NCI-H146 treated with DMSO at 0.1 percent for 48 hours (cell line): ENCODE results near the gene EIF1B.
"Not testable (repeated sequence)": the region's sequence is repeated elsewhere in the genome, so short reads cannot be mapped to it uniquely, and the experiment has no call there.

Experiments used
- DNase-seq: peaks from one replicate; lab custom pipeline; 2025; ENCODE audit not compliant: unreplicated experiment; lab: John Stamatoyannopoulos, UW

Gene EIF1B

DNA sequence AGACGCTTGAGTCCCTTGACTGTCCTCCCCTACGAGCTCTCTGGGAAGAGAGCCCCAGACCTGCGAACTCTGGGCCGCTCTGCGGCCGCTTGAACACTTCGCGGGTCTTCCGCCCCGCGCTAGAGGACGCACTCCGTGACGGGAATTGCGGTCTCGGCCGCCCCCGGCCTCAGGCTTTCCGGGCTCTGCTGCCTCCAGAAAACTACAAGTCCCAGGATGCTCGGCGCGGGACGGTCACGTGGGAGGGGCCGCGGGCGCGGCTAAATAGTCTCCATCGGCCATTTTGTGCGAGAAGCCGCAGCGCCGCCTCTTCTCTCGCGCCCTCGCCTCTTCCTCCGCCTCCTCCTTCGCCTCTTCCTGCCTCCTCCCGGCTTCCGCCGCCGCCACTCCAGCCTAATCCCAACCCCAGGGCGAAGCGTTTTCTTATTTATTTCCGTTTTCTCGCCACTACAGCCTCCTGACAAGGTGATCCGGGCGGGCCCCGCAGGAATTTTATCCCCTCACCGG lies at the start of gene EIF1B:
TSS of gene EIF1B (plus strand) at position 290 of the 507 bp plus-strand sequence. CDS start 235 bp downstream, outside the sequence.
- DNase-seq, result peak; percentile 85

DNA sequence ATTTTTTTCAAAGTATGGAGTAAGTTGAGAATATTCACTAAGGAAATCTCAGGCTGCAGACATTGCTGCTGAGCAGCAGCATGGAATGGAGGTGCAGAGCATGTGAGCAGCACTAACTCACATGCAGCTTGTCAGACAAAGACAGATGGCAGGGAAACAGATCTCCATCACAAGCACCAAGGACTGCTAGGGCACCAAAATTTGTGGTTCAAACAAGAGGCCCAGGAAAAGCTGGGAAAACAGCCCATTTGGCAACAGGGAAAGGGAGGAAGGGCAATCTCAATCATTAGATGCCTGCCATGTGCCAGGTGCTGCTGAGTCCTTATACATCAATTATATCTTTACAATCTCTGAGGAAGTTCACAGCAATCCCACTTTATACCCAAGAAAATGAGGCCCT lies 47.2 kb upstream of the EIF1B start:
- DNase-seq, result no peak

DNA sequence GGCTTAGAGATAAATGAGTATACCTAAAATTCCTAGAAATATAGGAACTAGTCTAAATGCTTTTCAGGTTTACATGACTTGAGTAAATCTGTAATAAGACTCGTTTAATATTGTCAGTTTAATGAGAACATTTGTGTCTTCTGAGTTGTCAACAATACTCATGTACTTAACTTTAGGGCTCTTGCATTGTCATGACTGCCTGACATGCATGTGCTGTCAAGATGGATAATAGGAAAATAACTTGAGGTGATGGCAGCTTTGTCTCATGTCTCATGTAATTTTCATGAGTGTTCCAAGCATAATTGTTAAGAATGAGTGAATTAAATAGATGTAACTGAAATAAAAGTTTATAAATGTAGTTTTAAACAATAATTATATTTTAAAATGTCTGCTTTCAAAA lies 45.1 kb upstream of the EIF1B start:
- DNase-seq, result no peak

DNA sequence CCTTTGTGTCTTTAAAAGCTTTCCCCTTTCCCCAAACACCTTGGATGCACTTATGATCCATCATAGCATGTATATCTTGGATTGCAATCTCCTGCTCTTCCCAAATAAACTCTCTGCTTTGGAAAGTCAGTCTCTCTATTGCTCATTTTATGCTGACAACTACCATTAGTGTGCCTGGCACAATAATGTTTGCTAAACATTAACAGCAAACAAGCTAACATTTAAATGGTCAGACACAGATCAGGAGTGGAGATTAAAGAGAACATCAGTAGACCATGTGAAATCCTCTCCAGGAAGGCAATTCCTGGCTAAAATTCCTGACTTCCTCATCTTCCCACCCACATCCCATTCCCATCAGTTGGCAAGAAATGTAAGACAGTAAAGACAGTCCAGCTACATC lies 44.3 kb upstream of the EIF1B start:
- DNase-seq, result no peak

DNA sequence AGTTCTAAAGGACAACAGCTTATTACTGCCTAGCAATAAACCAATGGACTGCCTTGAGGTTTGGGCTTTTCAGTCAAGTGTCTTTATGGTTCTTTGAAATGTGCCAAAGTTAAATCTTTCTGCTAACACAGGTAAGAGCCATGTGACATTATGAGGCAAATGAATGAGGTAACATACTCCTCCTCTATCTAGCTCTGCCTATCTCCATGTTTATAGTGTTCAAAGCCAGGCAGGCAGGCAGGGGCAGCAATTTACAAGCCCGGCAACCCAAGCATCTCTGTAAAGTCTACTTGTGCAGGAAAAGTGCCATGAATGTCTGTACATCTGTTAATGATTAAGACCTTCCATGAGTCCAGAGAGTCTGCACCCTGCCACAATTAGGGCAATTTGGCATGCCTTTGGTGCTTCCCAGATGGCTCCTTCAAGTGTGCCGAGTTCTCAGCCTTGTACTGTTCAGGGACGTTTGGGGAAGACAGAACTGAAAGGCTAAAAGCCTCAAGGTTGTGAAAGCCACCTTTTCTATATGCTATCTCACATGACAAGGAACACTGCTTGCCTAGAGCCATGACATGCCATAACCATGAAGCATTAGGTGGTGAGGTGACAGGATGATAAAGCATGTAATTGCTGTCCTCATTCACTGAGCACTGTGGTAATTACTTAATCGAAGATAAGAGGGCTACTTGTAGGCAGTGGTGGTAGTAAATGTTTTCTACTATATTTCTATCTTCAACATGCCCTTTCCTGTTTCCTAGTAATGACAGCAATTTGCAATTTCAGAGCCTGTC lies 41.4 kb upstream of the EIF1B start:
- DNase-seq, result no peak

DNA sequence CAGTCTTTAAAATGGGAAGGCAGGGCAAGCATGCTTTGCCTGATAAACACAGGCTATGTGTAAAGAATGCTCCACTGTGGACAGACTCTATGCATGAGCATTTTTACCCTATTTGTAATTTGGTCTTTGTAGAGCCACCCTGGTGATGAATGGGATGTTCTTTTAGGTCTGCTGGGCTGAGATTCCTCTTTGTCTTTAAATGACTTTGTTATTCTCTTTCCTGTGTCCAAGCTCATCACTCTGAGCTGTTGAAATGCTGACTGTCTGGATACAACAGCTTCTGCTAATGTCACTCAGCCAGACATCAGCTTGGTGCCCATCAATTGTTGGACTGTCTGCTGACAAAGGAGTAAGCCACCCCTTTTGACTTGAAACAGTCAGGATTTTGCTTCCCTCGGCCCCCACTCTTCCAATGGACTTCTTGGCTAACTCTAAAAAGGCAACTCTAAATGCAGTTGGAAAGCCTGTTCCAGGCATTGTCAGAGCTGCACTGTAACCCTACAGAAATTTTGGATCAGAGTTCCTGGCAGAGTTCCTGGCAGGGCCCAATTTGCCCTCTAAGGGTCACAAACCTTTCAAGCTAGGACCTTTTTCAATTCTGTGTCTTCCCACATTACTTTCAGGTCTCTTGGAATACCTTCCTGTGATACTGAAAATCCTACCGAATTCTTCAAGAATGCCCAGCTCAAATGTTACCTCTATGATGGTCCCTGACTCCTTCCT lies 40.5 kb upstream of the EIF1B start:
- no peak for DNase-seq

DNA sequence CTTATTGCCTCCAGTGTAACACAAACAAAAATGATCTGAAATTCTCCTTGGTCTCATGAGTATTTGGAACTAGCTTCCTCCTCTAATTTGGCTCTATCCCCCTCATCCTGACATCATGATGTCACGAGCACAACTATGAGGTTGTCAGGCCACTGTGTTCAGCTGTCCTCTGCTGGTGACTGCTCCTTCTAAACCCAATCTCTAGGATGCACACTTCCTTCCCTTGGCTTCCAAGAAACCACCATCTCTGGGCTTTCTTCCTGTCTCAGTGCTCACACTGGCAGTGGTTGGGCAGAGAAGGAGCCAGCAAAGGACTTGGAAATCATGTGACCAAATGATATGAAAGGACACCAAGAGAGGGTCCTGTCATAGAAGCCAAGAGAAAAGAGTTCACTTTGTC lies 30.7 kb upstream of the EIF1B start:
- DNase-seq, result no peak

DNA sequence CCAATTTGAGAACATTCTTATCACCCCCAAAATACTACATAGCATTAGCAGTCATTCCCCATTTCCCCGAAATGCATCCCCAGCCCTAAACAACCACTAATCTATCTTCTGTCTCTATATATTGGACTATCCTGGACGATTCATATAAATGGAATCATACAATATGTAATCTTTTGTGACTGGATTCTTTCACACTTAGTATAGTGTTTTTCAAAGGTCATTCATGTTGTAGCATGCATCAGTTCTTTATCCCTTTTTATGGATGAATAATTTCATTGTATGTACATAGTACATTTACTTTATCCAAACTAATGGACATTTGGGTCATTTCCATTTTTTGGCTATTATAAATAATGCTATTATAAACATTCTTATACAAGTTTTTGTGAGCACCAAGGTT lies 27.5 kb upstream of the EIF1B start:
- DNase-seq, result no peak

DNA sequence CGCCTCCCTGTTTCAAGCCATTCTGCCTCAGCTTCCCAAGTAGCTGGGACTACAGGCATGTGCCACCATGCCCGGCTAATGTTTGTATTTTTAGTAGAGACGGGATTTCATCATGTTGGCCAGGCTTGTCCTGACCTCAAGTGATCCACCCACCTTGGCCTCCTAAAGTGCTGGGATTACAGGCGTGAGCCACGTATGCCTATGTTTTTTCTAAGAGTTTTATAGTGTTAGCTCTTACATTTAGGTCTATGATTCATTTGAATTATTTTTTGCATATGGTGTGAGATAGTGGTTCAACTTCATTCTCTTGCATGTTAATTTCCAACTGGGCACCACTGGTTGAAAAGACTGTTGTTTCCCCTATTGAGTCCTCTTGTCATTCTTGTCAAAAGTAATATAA lies 26.4 kb upstream of the EIF1B start:
- not testable (repeated sequence) for DNase-seq

DNA sequence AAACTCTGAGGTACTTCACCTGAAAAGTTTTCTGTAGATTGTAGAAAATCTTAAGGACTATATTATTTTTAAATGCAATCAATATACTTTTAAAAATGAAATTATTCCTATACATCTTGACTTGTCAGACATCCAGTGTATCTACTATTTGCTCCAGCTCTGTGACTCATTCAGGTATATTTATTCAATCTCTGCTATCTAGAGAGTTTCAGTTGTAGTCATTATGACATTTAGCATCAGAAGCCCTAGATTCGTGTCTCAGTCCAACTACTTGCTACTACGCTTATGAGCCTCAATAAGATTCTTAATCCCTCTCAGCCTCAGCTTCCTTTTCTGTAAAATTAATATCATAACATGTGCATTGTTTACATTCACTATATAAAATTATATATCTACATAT lies 22.3 kb upstream of the EIF1B start:
- DNase-seq, result no peak

DNA sequence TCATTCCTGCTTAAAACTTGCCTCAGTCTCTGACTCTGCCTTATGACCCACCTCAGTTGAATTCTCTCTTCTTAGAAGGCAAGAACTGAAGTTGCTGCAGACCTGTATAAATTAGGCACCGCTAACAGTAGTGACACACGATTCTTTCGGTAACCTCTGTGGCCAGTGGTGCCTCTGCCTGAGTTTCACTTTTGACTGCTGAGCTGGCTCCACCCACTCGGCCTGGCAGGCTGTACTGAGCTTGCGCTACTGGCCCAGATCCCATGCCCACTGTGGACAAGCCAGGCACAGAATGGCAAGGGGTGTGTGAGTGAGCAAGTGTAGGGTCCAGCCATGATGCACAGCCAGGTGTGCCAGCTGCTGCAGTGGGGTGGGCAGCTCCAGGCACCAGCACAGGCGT lies 19.1 kb upstream of the EIF1B start:
- DNase-seq, result no peak

DNA sequence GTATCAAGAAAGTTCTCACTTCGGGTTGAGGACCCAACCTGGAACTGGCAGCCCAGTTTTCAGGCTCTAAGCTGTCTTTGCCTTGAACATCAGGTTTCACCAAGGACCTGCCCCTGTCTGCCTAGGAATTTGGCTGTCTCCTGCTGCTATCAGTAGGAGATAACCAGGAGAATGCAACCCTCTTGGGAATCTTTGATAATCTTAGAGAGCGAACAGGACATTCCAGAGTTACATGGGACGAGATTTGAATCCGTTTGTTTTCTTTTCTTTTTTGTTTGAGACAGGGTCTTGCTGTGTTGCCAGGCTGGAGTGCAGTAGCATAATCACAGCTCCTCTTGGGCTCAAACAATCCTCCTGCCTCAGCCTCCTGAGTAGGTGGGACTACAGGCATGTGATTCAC lies 18.0 kb upstream of the EIF1B start:
- DNase-seq, result no peak

DNA sequence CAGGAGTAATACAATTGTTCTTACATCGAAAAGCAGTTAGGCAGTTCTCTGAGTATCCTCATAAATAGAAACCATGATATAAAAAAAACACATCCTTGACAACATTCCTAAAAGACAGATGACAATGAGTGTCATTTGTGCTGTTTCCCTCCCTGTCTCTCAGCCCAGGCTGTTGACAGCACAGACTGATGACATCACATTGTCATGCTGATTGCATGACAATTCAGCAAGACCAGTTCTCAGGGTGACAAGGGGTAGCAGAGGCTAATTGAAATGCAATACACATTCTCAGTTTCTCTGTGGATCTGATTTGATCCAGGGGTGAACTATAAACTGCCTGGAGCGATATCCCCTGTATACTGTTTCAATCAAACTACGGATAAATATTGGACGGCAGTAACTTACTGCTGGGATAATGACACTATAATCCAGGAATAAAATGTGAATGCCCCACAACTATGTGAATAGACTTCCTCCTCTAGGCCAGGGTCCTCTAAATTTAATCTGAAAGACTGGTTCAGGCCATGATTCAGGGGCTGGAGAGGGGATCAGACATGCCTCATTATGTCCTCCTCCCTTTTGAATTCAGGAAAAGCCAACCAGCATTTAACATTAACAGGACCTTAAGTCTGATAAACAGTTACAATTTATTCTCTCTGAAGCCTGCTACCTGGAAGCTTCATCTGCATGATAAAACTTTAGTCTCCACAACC lies 16.7 kb upstream of the EIF1B start:
- DNase-seq, result no peak

DNA sequence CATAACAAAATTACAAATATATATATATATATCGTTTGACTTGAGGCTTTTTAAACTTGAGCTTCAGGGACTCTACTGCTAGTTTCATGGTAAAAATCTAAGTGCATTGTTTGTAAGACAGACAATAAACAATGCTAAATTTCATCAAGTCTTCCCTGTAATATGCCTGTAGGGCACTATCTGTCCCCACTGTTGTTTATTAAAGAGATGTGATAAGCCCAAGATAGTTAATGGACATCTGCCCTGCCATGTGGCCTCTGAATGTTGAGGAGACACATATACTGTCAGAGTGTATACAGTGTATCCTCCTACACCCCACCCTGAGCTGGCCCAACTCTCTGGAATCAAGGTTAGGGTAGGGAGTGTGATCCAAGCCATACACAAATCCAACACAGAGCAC lies 15.1 kb upstream of the EIF1B start:
- DNase-seq, result no peak

DNA sequence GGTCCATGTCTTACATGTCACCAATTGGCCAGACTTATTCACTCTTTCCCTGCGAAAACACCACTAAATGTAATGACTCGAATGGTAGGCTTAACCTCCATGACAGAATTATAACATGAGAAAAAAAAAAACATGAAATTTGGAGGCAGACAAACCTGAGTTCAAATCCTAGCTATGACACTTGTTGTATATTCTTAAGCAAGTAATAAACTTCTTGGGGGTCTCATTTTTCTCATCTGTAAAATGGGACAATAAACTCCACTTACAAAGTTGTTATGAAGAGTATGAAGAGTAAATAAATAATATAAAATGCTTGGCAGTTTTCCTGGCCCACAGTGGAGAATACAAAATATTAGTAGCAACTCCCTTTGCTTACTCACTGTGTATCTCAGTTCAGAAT lies 11.4 kb upstream of the EIF1B start:
- no peak for DNase-seq

DNA sequence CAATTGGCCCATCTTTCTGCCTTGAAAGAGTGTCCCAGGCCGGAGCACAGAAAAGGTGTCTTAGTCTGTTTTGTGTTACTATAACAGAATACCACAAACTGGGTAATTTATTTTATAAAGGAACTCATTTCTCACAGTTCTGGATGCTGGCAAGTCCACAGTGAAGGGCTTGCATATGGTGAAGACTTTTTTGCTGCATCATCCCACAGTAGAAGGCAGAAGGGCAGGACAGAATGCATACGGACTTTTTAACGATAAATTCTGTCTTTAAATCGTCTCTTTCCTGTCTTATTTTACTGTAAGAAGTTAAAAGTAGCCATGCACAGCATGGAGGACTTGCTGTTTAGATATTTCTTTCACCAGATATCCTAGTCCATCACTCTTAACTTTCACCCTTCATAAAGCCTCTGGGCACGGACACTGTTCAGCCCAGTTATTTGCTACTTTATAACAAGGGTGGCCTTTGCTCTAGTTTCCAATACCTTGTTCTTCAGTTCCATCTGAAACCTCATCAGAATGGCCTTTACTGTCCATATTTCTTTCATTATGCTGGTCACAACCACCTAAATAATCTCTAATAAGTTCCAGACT lies 10.3 kb upstream of the EIF1B start:
- no peak for DNase-seq

DNA sequence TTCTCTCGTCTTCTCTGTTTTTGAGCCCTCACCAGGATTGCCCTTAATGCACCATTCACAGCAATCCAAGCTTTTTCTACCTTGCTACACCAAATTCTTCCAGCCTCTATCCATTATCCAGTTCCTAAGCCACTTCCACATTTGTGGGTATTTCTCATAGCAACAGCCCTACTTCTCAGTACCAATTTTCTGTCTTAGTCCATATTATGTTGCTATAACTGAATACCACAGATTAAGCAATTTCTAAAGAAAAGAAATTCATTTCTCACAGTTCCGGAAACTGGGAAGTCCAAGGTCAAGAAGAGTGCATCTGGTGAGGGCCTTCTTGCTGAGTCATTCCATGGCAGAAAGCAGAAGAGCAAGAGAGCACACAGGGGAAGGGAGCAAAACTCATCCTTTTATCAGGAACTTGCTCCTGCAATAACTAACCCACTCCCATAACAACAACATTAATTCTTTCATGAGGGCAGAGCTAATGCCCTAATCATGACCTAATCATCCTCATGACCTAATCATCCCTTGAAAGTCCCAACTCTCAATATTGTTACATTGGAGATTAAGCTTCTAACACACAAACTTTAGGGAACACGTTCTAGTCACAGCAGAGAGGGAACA lies 9.7 kb upstream of the EIF1B start:
- no peak for DNase-seq

DNA sequence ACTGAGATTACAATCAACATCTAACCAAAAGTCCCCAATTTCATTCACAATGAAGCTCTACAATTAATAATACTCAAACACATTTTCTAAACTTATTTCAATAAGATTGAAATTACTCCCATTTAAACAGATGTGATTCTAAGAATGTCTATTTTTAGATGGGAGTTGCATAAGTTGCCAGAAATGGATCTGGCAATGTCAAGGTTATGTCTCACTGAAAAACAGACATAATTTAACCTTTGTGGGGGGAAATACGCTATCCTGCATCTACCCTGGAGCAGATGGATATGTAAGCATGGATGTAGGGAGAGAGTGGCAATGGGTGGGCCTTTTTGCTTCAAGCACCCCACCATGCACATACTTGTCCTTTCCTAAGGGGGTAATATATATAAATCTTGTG lies 6.7 kb upstream of the EIF1B start:
- DNase-seq, result no peak

DNA sequence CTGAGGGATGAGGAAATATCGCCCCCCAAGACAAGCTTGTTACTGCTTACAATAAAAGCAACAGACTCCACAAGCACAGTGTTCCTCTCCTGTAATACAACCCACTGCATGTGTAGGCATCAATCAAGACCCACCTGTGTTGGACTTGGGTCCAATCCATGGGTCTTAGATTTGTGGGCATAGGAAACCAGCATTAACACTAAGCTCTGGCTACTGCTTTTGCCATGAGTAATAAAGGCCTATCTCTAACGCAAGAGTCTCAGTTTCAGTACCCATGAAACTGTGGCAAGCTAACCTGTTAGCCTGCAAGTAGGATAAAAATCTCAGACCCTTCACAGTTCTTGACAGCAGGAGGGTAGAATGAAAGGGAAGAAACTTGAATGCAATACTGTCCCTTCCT lies 5.2 kb upstream of the EIF1B start:
- DNase-seq, result no peak

DNA sequence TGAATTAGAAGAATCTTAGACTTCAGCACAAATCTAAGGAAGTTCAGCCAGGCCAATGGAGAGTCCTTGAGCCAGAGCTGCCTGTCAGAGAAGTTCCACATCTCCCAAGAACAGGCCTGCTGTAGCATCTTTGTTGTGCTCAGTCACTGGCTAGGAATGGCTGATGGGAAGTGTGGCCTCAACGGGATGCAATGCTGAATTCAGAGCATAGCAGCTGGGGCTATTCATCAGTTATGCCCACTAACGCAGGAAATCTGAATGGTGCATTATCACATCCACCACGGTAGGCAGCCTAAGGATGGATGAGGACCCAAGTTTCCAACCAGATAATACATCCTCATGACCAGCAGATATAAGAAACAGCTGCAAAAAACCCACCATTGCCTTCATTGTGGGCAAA lies 3.2 kb upstream of the EIF1B start:
- no peak for DNase-seq

DNA sequence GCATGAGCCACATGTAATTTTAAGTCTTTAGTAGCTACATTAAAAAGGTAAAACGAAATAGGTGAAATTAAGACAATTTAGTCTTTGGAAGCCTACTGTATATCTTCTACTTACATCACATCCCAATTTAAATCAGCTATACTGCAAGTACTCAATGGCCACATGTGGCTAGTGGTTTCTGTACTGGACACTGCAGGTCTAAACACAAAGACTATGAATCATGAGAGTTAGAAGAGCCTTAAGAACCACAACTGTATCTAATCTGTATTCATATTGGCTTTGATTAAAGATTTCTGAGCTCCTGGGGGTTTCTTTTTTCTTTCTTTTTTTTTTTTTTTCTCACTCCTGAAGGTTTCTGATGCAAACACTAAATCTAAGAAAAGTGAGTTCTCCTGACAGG lies 2.3 kb upstream of the EIF1B start:
- no peak for DNase-seq
